ENCODE data around the gene TMEM121B. TPM values are rescaled to one million over a fixed set of nuclear protein-coding genes. Genes with fewer than 3 reads are reported as not detected.

Gene TMEM121B
- total RNA-seq, 4 donors from 2014 or later, result 0.12 to 0.57 (median 0.20) TPM

- H3K4me1 ChIP-seq, result peaks cover 5 to 44% (median 22%) of the 10 kb centered on the region in 3 donors
- DNase-seq, result no peak
- intact Hi-C loops (cut with DNase I), result no loop called here
- H3K27me3 ChIP-seq, result peaks cover 0 to 69% (median 7%) of the 10 kb centered on the region in 4 donors
- H3K9me3 ChIP-seq, result no peaks in the 10 kb centered on the region
- no peaks in the 10 kb centered on the region for H3K36me3 ChIP-seq
- no CpG with 5 or more reads among the region's 63 CpGs for WGBS, 2 donors
- TF ChIP-seq CTCF (IDR thresholded peaks at IDR 0.05), result peak in 2 of 6 experiments; percentile 12 to 42
- no peak for TF ChIP-seq POLR2A (IDR thresholded peaks at IDR 0.05)
- H3K4me3 ChIP-seq, result no peak overlapping the region
- H3K27ac ChIP-seq, result no peak overlapping the region
Measured at GRCh38 chr22:17119481-17120202, 1.5 kb downstream of the TMEM121B start.

DNA sequence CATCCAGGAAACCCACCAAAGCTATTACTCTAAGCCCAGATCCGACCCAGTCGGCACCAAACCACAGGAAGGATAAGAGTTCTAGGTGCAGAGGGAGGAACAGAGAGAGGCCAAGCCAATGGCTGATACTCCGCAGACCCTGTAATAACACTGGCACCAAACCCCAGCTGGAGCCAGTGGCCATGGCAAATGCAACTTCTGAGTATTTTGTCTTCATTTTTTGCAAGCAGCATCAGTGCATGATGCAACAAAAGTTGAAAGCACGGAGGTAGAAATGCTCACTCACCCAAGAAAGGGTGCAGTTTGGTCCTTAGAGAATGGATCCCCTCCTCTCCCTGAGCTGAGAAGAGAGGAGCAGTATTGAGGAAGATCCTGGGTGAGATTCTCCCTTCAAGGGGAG lies 2.8 kb downstream of the TMEM121B start:
- TF ChIP-seq POLR2A (IDR thresholded peaks at IDR 0.05), result no peak
- intact Hi-C loops (cut with DNase I), result no loop called here

DNA sequence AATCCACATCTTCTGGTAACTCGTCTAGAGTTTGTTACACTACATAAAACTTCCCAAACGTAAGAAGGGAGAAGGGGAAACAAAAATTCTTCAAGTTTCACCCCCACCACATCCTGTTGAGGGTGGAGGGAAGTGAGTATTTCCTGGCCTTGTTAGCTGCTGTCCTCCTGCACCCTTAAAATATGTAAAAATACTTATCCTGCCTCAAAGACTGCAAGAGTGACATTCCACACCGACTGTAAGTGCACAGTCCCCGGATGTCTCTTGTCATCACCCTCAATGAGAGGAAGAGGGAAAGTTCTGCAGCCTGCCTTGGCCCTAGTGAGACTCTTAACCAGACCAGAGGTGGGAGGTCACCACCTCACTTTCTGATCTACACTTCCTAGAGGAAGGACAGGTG lies 3.3 kb downstream of the TMEM121B start:
- Histone ChIP-seq H3K9me3 (no peaks in the 10 kb centered on the region), H3K27me3 (peaks cover 0 to 59% (median 7%) of the 10 kb centered on the region in 4 donors), H3K27ac (no peak overlapping the region), H3K4me1 (peaks cover 5 to 44% (median 22%) of the 10 kb centered on the region in 3 donors), H3K36me3 (no peaks in the 10 kb centered on the region), H3K4me3 (no peak overlapping the region)
- WGBS, 2 donors, result 38 to 45% methylated on average over 4 of the region's 4 CpGs
- no peak for DNase-seq
- no peak for TF ChIP-seq POLR2A (IDR thresholded peaks at IDR 0.05)
- no peak for TF ChIP-seq CTCF (IDR thresholded peaks at IDR 0.05)
- intact Hi-C loops (cut with DNase I), result no loop called here

More for the DNA sequence above, 2.8 kb downstream of the TMEM121B start:
- H3K36me3 ChIP-seq, result no peaks in the 10 kb centered on the region
- peaks cover 0 to 64% (median 7%) of the 10 kb centered on the region in 4 donors for H3K27me3 ChIP-seq
- no peak for DNase-seq
- WGBS, 2 donors, result 68 to 90% methylated on average over 2 to 4 of the region's 4 CpGs
- H3K9me3 ChIP-seq, result no peaks in the 10 kb centered on the region
- H3K27ac ChIP-seq, result no peak overlapping the region
- peaks cover 5 to 44% (median 22%) of the 10 kb centered on the region in 3 donors for H3K4me1 ChIP-seq
- H3K4me3 ChIP-seq, result no peak overlapping the region

- WGBS, 2 donors, result 20 to 80% methylated on average over 1 to 2 of the region's 3 CpGs
Measured at GRCh38 chr22:17117400-17117799, 3.8 kb downstream of the TMEM121B start.

GRCh38 chr22:17116572-17117330 lies 4.4 kb downstream of the TMEM121B start:
- TF ChIP-seq CTCF (IDR thresholded peaks at IDR 0.05), result no peak
- TF ChIP-seq POLR2A (IDR thresholded peaks at IDR 0.05), result no peak
- Histone ChIP-seq H3K9me3 (no peaks in the 10 kb centered on the region), H3K27ac (no peak overlapping the region), H3K4me1 (peaks cover 5 to 41% (median 22%) of the 10 kb centered on the region in 3 donors), H3K27me3 (peaks cover 0 to 48% (median 6%) of the 10 kb centered on the region in 4 donors), H3K4me3 (no peak overlapping the region), H3K36me3 (no peaks in the 10 kb centered on the region)
- no peak for DNase-seq
- intact Hi-C loops (cut with DNase I), result no loop called here
- 30 to 39% methylated on average over 4 to 6 of the region's 6 CpGs for WGBS, 2 donors

More at GRCh38 chr22:17117400-17117799, 3.8 kb downstream of the TMEM121B start:
- H3K27me3 ChIP-seq, result peaks cover 0 to 54% (median 7%) of the 10 kb centered on the region in 4 donors
- intact Hi-C loops (cut with DNase I), result no loop called here
- peak overlapping the region in 1 of 4 donors; percentile 39 for H3K27ac ChIP-seq
- peaks cover 5 to 44% (median 22%) of the 10 kb centered on the region in 3 donors for H3K4me1 ChIP-seq
- H3K9me3 ChIP-seq, result no peaks in the 10 kb centered on the region
- TF ChIP-seq CTCF (IDR thresholded peaks at IDR 0.05) (no peak), POLR2A (IDR thresholded peaks at IDR 0.05) (no peak)
- H3K4me3 ChIP-seq, result no peak overlapping the region
- no peak for DNase-seq
- H3K36me3 ChIP-seq, result no peaks in the 10 kb centered on the region
